GM12878 (cell line): Measurements from ENCODE around the gene THADA. TPM values are rescaled to one million over a fixed set of nuclear protein-coding genes. Genes with fewer than 3 reads are reported as not detected.

Experiments
- ATAC-seq: fragments of 200-7000 bp; cut with Tn5 transposase; 3 replicates; pipeline ENCODE4 v1.9.1; 2020; ENCODE audit warnings: mild to moderate bottlenecking, moderate library complexity
- BruUV-seq: library from RNA; stranded (reverse); fragments of 400-500 nt; replicated peaks from 2 replicates; lab custom pipeline; 2021; lab: Mats Ljungman, UMichigan
- CTCF ChIA-PET: fragments of 300-600 bp; sonication (Branson Sonifier 250); formaldehyde crosslinking; extraction: SDS; loops from one replicate; lab custom pipeline; 2021; ENCODE audit warnings: inconsistent platforms; lab: Yijun Ruan, JAX
- POLR2A ChIA-PET: fragments of 350-600 bp; formaldehyde crosslinking; extraction: SDS; loops from one replicate; lab custom pipeline; 2021; ENCODE audit warnings: inconsistent platforms; lab: Charles Lee
- RAD21 ChIA-PET: fragments of 300-600 bp; sonication (Branson Sonifier 250); formaldehyde crosslinking; loops from one replicate; lab custom pipeline; 2023; ENCODE audit warnings: antibody characterized with exemption; ENCODE audit not compliant: unreplicated experiment; lab: Charles Lee
- SMC1A ChIA-PET: fragments of 300-600 bp; sonication (Branson Sonifier 250); formaldehyde crosslinking; loops from one replicate; lab custom pipeline; 2023; ENCODE audit not compliant: unreplicated experiment, uncharacterized antibody; lab: Charles Lee
- DNase-seq: peaks from one replicate; pipeline ENCODE4 v3.0.0-alpha.2; 2011; ENCODE audit warnings: low read depth, low spot score
- FAIRE-seq: peaks from 3 replicates; lab custom pipeline; 2011; peaks lifted over from hg19 to GRCh38; lab: Jason Lieb, UNC
- H2AFZ ChIP-seq: 2 replicates; pipeline ENCODE4 v1.6.0; 2011; ENCODE audit warnings: low read depth, low read length, control low read depth; ENCODE audit not compliant: control insufficient read depth
- H3K27ac ChIP-seq: 2 replicates; pipeline ENCODE4 v1.5.1; 2011; ENCODE audit warnings: control low read depth; ENCODE audit not compliant: control insufficient read depth, insufficient read depth
- H3K27me3 ChIP-seq, 2 experiments: replicated peaks in 1 of 2; 2 replicates each; pipeline versions ENCODE4 v1.6.0 to v1.6.1; 2011; ENCODE audit warnings: low read length in 1 of 2; ENCODE audit not compliant: control insufficient read depth in 2 of 2, insufficient read depth in 2 of 2
- H3K36me3 ChIP-seq, 2 experiments: 2 replicates each; pipeline ENCODE4 v1.5.1; 2011; ENCODE audit warnings: low read length in 1 of 2; ENCODE audit not compliant: control insufficient read depth in 2 of 2, insufficient read depth in 2 of 2
- H3K4me1 ChIP-seq: 2 replicates; pipeline ENCODE4 v1.6.1; 2011; ENCODE audit warnings: mild to moderate bottlenecking, low read length, moderate library complexity, mixed read lengths; ENCODE audit not compliant: control insufficient read depth, insufficient read depth
- H3K4me2 ChIP-seq: 2 replicates; pipeline ENCODE4 v1.6.0; 2011; ENCODE audit warnings: control low read depth; ENCODE audit not compliant: control insufficient read depth, insufficient read depth
- H3K4me3 ChIP-seq: fragments of 200-600 bp; sonication (generic); 2 replicates; pipeline ENCODE4 v1.5.1; 2016
- H3K79me2 ChIP-seq: 2 replicates; pipeline ENCODE4 v1.6.0; 2011; ENCODE audit warnings: low read length; ENCODE audit not compliant: control insufficient read depth, insufficient read depth
- H3K9ac ChIP-seq: 2 replicates; pipeline ENCODE4 v1.8.0; 2011; ENCODE audit warnings: low read length, control low read depth, mixed read lengths; ENCODE audit not compliant: control insufficient read depth, insufficient read depth
- H3K9me3 ChIP-seq: replicated peaks from 3 replicates; pipeline ENCODE4 v1.5.1; 2011; ENCODE audit warnings: mild to moderate bottlenecking, low read length; ENCODE audit not compliant: control insufficient read depth, insufficient read depth
- H4K20me1 ChIP-seq: 2 replicates; pipeline ENCODE4 v1.6.0; 2011; ENCODE audit not compliant: control insufficient read depth, insufficient read depth
- BCLAF1 ChIP-seq: fragments of 450-650 bp; IDR thresholded peaks from 2 replicates; pipeline ENCODE4 v1.6.1; 2017; ENCODE audit warnings: antibody characterized with exemption, mild to moderate bottlenecking, moderate library complexity
- CBX3 ChIP-seq: fragments of 200-600 bp; sonication (generic); IDR thresholded peaks from 2 replicates; pipeline ENCODE4 v1.6.1; 2016; ENCODE audit warnings: low read depth, borderline replicate concordance
- CEBPB ChIP-seq, 2 experiments: fragments of 150-350 bp in 1 of 2; IDR thresholded peaks; 2 replicates each; pipeline ENCODE4 v1.6.1; 2012 to 2014; ENCODE audit warnings: low read depth in 2 of 2, low read length in 2 of 2, borderline replicate concordance in 1 of 2, inconsistent platforms in 1 of 2
- HDAC2 ChIP-seq: fragments of 200-600 bp; sonication (generic); IDR thresholded peaks from 2 replicates; pipeline ENCODE4 v1.6.1; 2017
- JUND ChIP-seq: IDR thresholded peaks from 2 replicates; pipeline ENCODE4 v1.6.1; 2012; ENCODE audit warnings: low read depth, mild to moderate bottlenecking, low read length, improper control_type of control experiment, moderate library complexity
- LARP7 ChIP-seq: fragments of 450-650 bp; IDR thresholded peaks from 2 replicates; pipeline ENCODE4 v1.6.1; 2017; ENCODE audit warnings: mild to moderate bottlenecking
- PAX8 ChIP-seq: fragments of 450-650 bp; IDR thresholded peaks from 2 replicates; pipeline ENCODE4 v1.6.1; 2017; ENCODE audit warnings: mild to moderate bottlenecking, moderate library complexity
- SREBF2 ChIP-seq: IDR thresholded peaks from 2 replicates; pipeline ENCODE4 v1.6.1; 2012; ENCODE audit warnings: mild to moderate bottlenecking, low read length
- ZNF274 ChIP-seq: IDR thresholded peaks from one replicate; pipeline ENCODE4 v1.8.0; 2011; ENCODE audit not compliant: insufficient read length, insufficient read depth
- WGBS: methylation state at CpG from one replicate; pipeline ENCODE4 v1.1.6; 2016; ENCODE audit warnings: low lambda C conversion rate; ENCODE audit not compliant: insufficient replicate concordance, insufficient coverage; ENCODE audit errors: missing lambda C conversion rate; 5-methylcytosine and 5-hydroxymethylcytosine counted together
- in situ Hi-C: fragments of 300-500 bp; cut with MboI; formaldehyde crosslinking; loops from 9 replicates; pipeline ENCODE4 v1.14.3; 2018; ENCODE audit warnings: mixed read lengths
- intact Hi-C: fragments of 100-400 bp; cut with micrococcal nuclease; formaldehyde crosslinking; loops from one replicate; pipeline ENCODE4 v1.14.2; 2022; ENCODE audit not compliant: unreplicated experiment
- polyA plus RNA-seq, 11 experiments: library from polyadenylated mRNA; depleted of rRNA in 4 of 11; unstranded in 6 of 11; stranded (reverse) in 5 of 11; fragments of >200 nt; fragmentation: Nextera tagmentation in 4 of 11; fragmentation: Illumina TruSeq in 1 of 11; extraction: Ambion mirVana in 4 of 11; extraction: Trizol in 1 of 11; gene quantifications; 1 replicate in 1 of 11; 2 replicates in 10 of 11; pipeline versions ENCODE4 v1.2.1 to v1.2.3, GENCODE V29; 2011 to 2016; ENCODE audit warnings: inconsistent platforms in 2 of 11, missing spikeins in 2 of 11, low read depth in 1 of 11
- total RNA-seq, 4 experiments: library from RNA; depleted of rRNA in 3 of 4; stranded (reverse); fragments of >200 nt in 3 of 4; fragmentation: Illumina TruSeq in 1 of 4; extraction: Trizol in 1 of 4; gene quantifications; 2 replicates each; pipeline versions ENCODE4 v1.2.1 to v1.2.3, GENCODE V29; 2013 to 2021

Gene THADA
- total and polyA plus RNA-seq, 10 of the 15 experiments (the other 5 are each of a cell fraction or from before 2014, with no cell fraction given): 14.6 to 33.2 (median 23.2) TPM

- Histone ChIP-seq H3K4me3 (no peak overlapping the region), H3K27ac (no peak overlapping the region), H3K79me2 (no peaks in the 10 kb centered on the region), H2AFZ (no peak overlapping the region), H3K27me3 (no peaks in the 10 kb centered on the region), H3K4me2 (no peak overlapping the region), H3K36me3 (peaks cover 0 to 3% of the 10 kb centered on the region in 2 experiments; a peak in 2 of 4 replicates), H3K4me1 (peaks cover 1% of the 10 kb centered on the region), H3K9ac (no peak overlapping the region), H4K20me1 (no peaks in the 10 kb centered on the region), H3K9me3 (no peaks in the 10 kb centered on the region)
- ChIA-PET POLR2A (no interaction called here), RAD21 (interaction anchor here (1.0 kb wide), 1 partner anchor 33 kb away, joined by 3 read pairs; no protein-coding TSS in a partner anchor), CTCF (no interaction called here), SMC1A (interaction anchor here (0.6 to 1.2 kb wide), 4 partner anchors 9 to 122 kb away, joined by 3 to 4 read pairs (median 4); no protein-coding TSS in a partner anchor)
- no peak for TF ChIP-seq BCLAF1
- no peak for TF ChIP-seq ZNF274
- no peak for TF ChIP-seq LARP7
- TF ChIP-seq PAX8: no peak
- no peak for TF ChIP-seq CEBPB (IDR thresholded peaks at IDR 0.05; ENCODE audit: borderline replicate concordance in 1 of 2, low read depth in 2 of 2, low read length in 2 of 2)
- TF ChIP-seq JUND: no peak
- no peak for TF ChIP-seq HDAC2
- no peak for TF ChIP-seq SREBF2
- no peak for TF ChIP-seq CBX3
- DNase-seq (no peak), ATAC-seq (no peak), FAIRE-seq (no peak)
- 86% methylated on average over 10 of the region's 10 CpGs for WGBS
- in situ Hi-C loops (no loop called here), intact Hi-C loops (no loop called here)
- BruUV-seq: no TSS peak
These were observed 327.5 kb downstream of the THADA start for GRCh38 chr2:43268066-43268953.
